IPS-NIHi7 (cell line): ENCODE data around the gene IGF2BP3.

Experiments used
- DNase-seq: peaks from one replicate; pipeline ENCODE4 v3.0.0; 2012; ENCODE audit warnings: mixed read lengths; ENCODE audit errors: extremely low spot score

The IGF2BP3 gene

GRCh38 chr7:23264916-23265458 lies 205.3 kb downstream of the IGF2BP3 start:
- no peak for DNase-seq

DNA sequence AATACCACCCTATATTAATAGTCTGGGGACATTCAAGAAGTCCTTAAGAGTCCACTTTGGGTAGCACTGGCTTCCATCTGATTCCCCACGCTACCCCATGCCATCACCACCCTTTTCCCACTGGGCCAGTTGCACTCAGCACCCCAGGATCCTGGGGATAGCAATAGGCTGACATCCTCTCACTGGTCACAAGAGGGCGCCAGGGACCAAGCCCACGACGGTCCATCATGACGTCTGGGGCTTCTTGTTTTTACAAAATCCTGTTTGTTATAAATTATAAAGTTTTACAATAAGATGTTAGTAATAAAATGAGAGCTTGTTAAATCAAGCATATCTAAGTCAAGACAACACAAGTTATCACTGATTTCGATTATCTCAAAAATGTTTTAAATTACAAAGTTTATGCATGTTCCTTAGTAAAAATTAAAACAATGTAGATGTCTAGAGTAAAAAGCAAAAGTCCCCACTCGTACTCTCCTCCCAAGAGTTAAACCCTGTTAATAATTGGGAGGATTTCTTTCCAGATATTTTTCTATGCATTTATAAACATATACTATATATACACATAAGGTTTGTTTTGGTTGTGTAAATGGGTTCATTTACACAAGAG lies 208.3 kb downstream of the IGF2BP3 start:
- DNase-seq, result peak; percentile 89

- no peak for DNase-seq
Observed at GRCh38 chr7:23260371-23260770, 209.9 kb downstream of the IGF2BP3 start.
